H9 (cell line): ENCODE results near the gene KLHL15. TPM values are rescaled to one million over a fixed set of nuclear protein-coding genes. Genes with fewer than 3 reads are reported as not detected.
A peak's percentile ranks its signal among the peaks of the same experiment; 100 is the strongest.

Source experiments
- DNase-seq: peaks from one replicate; pipeline ENCODE4 v3.0.0-alpha.2; 2017
- H2AFZ ChIP-seq: one replicate; pipeline ENCODE4 v1.6.1; 2013; ENCODE audit warnings: mild to moderate bottlenecking, low read length, control low read depth, moderate library complexity
- H2AK5ac ChIP-seq: 2 replicates; pipeline ENCODE4 v1.6.1; 2013; ENCODE audit warnings: low read length, control low read depth, mixed read lengths; ENCODE audit not compliant: insufficient read length
- H2BK120ac ChIP-seq: one replicate; pipeline ENCODE4 v1.6.1; 2013; ENCODE audit warnings: low read depth, mild to moderate bottlenecking, low read length, control low read depth, inconsistent platforms; ENCODE audit not compliant: poor library complexity, severe bottlenecking
- H2BK12ac ChIP-seq: 2 replicates; pipeline ENCODE4 v1.6.1; 2013; ENCODE audit warnings: low read length, control low read depth, mixed read lengths, low read depth; ENCODE audit not compliant: insufficient read length
- H2BK15ac ChIP-seq: 2 replicates; pipeline ENCODE4 v1.6.1; 2013; ENCODE audit warnings: low read depth, low read length, control low read depth
- H2BK20ac ChIP-seq: one replicate; pipeline ENCODE4 v1.6.1; 2013; ENCODE audit warnings: low read depth, mild to moderate bottlenecking, low read length, control low read depth, inconsistent platforms; ENCODE audit not compliant: poor library complexity, severe bottlenecking
- H2BK5ac ChIP-seq: 2 replicates; pipeline ENCODE4 v1.6.1; 2013; ENCODE audit warnings: low read length, control low read depth, mixed read lengths; ENCODE audit not compliant: insufficient read length
- H3K14ac ChIP-seq: 2 replicates; pipeline ENCODE4 v1.6.1; 2013; ENCODE audit warnings: low read length, control low read depth; ENCODE audit not compliant: insufficient read depth
- H3K18ac ChIP-seq: 2 replicates; pipeline ENCODE4 v1.6.1; 2013; ENCODE audit warnings: low read depth, mild to moderate bottlenecking, mixed read lengths, low read length, control low read depth; ENCODE audit not compliant: insufficient read length
- H3K23ac ChIP-seq: 2 replicates; pipeline ENCODE4 v1.6.1; 2013; ENCODE audit warnings: low read length, control low read depth, mixed read lengths, low read depth; ENCODE audit not compliant: insufficient read length
- H3K23me2 ChIP-seq: 2 replicates; pipeline ENCODE4 v1.6.1; 2013; ENCODE audit warnings: low read depth, mild to moderate bottlenecking, mixed read lengths, low read length, control low read depth; ENCODE audit not compliant: insufficient read length, poor library complexity, severe bottlenecking
- H3K27ac ChIP-seq: 2 replicates; pipeline ENCODE4 v1.5.1; 2013; ENCODE audit warnings: low read length, control low read depth, mixed read lengths, low read depth; ENCODE audit not compliant: insufficient read length
- H3K27me3 ChIP-seq: 2 replicates; pipeline ENCODE4 v1.6.1; 2013; ENCODE audit warnings: low read length, control low read depth, inconsistent platforms; ENCODE audit not compliant: insufficient read depth
- H3K4ac ChIP-seq: 2 replicates; pipeline ENCODE4 v1.6.1; 2013; ENCODE audit warnings: low read depth, mild to moderate bottlenecking, control low read depth, inconsistent platforms, low read length, moderate library complexity
- H3K4me1 ChIP-seq: 2 replicates; pipeline ENCODE4 v1.6.1; 2013; ENCODE audit warnings: low read length, control low read depth, inconsistent platforms; ENCODE audit not compliant: insufficient read depth
- H3K4me2 ChIP-seq: 2 replicates; pipeline ENCODE4 v1.6.1; 2013; ENCODE audit warnings: low read length, control low read depth, mixed read lengths; ENCODE audit not compliant: insufficient read length, insufficient read depth
- H3K56ac ChIP-seq: 2 replicates; pipeline ENCODE4 v1.6.1; 2013; ENCODE audit warnings: low read depth, mild to moderate bottlenecking, mixed read lengths, low read length, control low read depth; ENCODE audit not compliant: insufficient read length
- H3K79me1 ChIP-seq: 2 replicates; pipeline ENCODE4 v1.6.1; 2013; ENCODE audit warnings: low read depth, mild to moderate bottlenecking, moderate library complexity, low read length, control low read depth, inconsistent platforms; ENCODE audit not compliant: insufficient read depth, poor library complexity, severe bottlenecking
- H3K79me2 ChIP-seq: 2 replicates; pipeline ENCODE4 v1.6.1; 2013; ENCODE audit warnings: low read length, control low read depth, inconsistent platforms; ENCODE audit not compliant: insufficient read depth
- H3K9ac ChIP-seq: 2 replicates; pipeline ENCODE4 v1.6.1; 2013; ENCODE audit warnings: low read length, control low read depth, mixed read lengths; ENCODE audit not compliant: insufficient read length; ENCODE audit errors: extremely low read depth
- H3K9me3 ChIP-seq: one replicate; pipeline ENCODE4 v1.6.1; 2013; ENCODE audit warnings: low read depth, low read length, inconsistent platforms; ENCODE audit not compliant: control insufficient read depth
- H3T11ph ChIP-seq: one replicate; pipeline ENCODE4 v1.6.1; 2013; ENCODE audit warnings: mild to moderate bottlenecking, low read length, control low read depth, inconsistent platforms
- H4K20me1 ChIP-seq: one replicate; pipeline ENCODE4 v1.6.1; 2013; ENCODE audit not compliant: control insufficient read depth, insufficient read length, insufficient read depth
- H4K5ac ChIP-seq: 2 replicates; pipeline ENCODE4 v1.6.1; 2013; ENCODE audit warnings: low read depth, mild to moderate bottlenecking, mixed read lengths, low read length, control low read depth; ENCODE audit not compliant: insufficient read length
- H4K8ac ChIP-seq: replicated peaks from 2 replicates; pipeline ENCODE4 v1.6.1; 2013; ENCODE audit warnings: low read length, control low read depth, mixed read lengths, low read depth; ENCODE audit not compliant: insufficient read length
- H4K91ac ChIP-seq: 2 replicates; pipeline ENCODE4 v1.6.1; 2013; ENCODE audit warnings: low read depth, mild to moderate bottlenecking, moderate library complexity, mixed read lengths, low read length, control low read depth; ENCODE audit not compliant: insufficient read length
- H3K27ac Mint-ChIP-seq, 3 experiments: 2 replicates in 2 of 3; 3 replicates in 1 of 3; pipeline ENCODE4 v1.8.0; 2020 to 2021; ENCODE audit warnings: mixed read lengths in 3 of 3, mild to moderate bottlenecking in 1 of 3, moderate library complexity in 1 of 3
- H3K27me3 Mint-ChIP-seq: 2 replicates; pipeline ENCODE4 v1.8.0; 2021; ENCODE audit warnings: low read depth, mild to moderate bottlenecking, moderate library complexity, mixed read lengths
- H3K36me3 Mint-ChIP-seq, 3 experiments: 2 replicates in 2 of 3; 3 replicates in 1 of 3; pipeline ENCODE4 v1.8.0; 2020 to 2021; ENCODE audit warnings: low read depth in 3 of 3, mixed read lengths in 3 of 3; ENCODE audit not compliant: insufficient read depth in 1 of 3
- H3K4me1 Mint-ChIP-seq, 2 experiments: 2 replicates each; pipeline ENCODE4 v1.8.0; 2020; ENCODE audit warnings: mixed read lengths in 2 of 2
- H3K4me3 Mint-ChIP-seq, 2 experiments: 2 replicates in 1 of 2; 3 replicates in 1 of 2; pipeline ENCODE4 v1.8.0; 2020 to 2021; ENCODE audit warnings: mild to moderate bottlenecking in 2 of 2, mixed read lengths in 2 of 2, moderate library complexity in 1 of 2
- H3K9me3 Mint-ChIP-seq, 2 experiments: 2 replicates in 1 of 2; 3 replicates in 1 of 2; pipeline ENCODE4 v1.8.0; 2020; ENCODE audit warnings: mild to moderate bottlenecking in 2 of 2, mixed read lengths in 2 of 2, moderate library complexity in 1 of 2
- CTCF ChIP-seq: fragments of 200-600 bp; sonication (generic); conservative IDR thresholded peaks from 3 replicates; pipeline ENCODE4 v1.8.0; 2021; ENCODE audit warnings: antibody characterized with exemption, mild to moderate bottlenecking
- WGBS: extraction: QIAGEN DNeasy Blood & Tissue Kit; methylation state at CpG from one replicate; pipeline ENCODE4 v1.1.7; 2013; ENCODE audit warnings: missing lambda C conversion rate, low lambda C conversion rate, mixed read lengths; ENCODE audit not compliant: insufficient read length; ENCODE audit errors: extremely low coverage; 5-methylcytosine and 5-hydroxymethylcytosine counted together
- total RNA-seq: library from RNA; stranded (reverse); gene quantifications from 2 replicates; pipeline ENCODE4 v1.2.1, GENCODE V29; 2021

Gene KLHL15
- total RNA-seq, 1 experiment from 2014 or later: 19.0 TPM

DNA sequence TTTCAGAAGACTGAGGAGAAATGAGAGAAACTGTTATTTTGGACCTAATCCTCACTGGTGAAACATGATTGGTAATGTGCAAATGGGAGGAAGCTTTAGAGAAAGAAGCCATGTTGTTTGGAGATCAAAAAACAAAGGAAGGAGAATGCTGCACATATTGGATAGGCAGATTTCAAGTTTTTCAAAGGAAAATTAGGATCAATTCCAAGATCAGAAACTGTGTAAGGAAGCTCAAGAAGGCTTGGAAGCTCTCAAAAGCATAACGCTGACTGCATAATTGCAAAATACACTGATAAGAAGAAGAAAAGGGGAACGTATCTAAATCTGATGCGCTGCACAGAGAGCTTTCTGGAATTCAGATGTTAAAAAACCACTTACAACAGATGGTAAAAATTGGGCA lies 34.6 kb downstream of the KLHL15 start:
- H3K27me3 ChIP-seq: no peaks in the 10 kb centered on the region
- WGBS: no CpG with 5 or more reads among the region's 3 CpGs
- Mint-ChIP-seq H3K4me3 (no peak overlapping the region), H3K36me3 (peaks cover 18 to 59% (median 58%) of the 10 kb centered on the region in 3 experiments; a peak in 6 of 7 replicates), H3K4me1 (no peaks in the 10 kb centered on the region), H3K27me3 (no peaks in the 10 kb centered on the region), H3K27ac (peak overlapping the region in 1 of 3 experiments; percentile 8; a peak in 1 of 7 replicates), H3K9me3 (no peaks in the 10 kb centered on the region)
- no peak overlapping the region for H2AFZ ChIP-seq
- no peaks in the 10 kb centered on the region for H3K79me2 ChIP-seq
- no peak overlapping the region for H4K91ac ChIP-seq
- 0 out of 2 replicates have a peak, but pooled peaks cover 2% of the 10 kb centered on the region for H3K4me1 ChIP-seq
- no peak overlapping the region for H3K9ac ChIP-seq
- DNase-seq: no peak
- no peak overlapping the region for H3T11ph ChIP-seq
- no peak overlapping the region for H3K56ac ChIP-seq
- TF ChIP-seq CTCF: no peak
- H3K79me1 ChIP-seq: peaks cover 6% of the 10 kb centered on the region
- H2BK120ac ChIP-seq: no peak overlapping the region
- no peak overlapping the region for H3K4ac ChIP-seq
- H4K8ac ChIP-seq: no peak overlapping the region
- no peaks in the 10 kb centered on the region for H4K20me1 ChIP-seq
- no peak overlapping the region for H2BK15ac ChIP-seq
- no peaks in the 10 kb centered on the region for H3K23me2 ChIP-seq
- H3K18ac ChIP-seq: no peak overlapping the region
- no peak overlapping the region for H3K27ac ChIP-seq
- no peak overlapping the region for H4K5ac ChIP-seq
- no peak overlapping the region for H3K14ac ChIP-seq
- no peaks in the 10 kb centered on the region for H3K9me3 ChIP-seq
- no peak overlapping the region for H2AK5ac ChIP-seq
- no peak overlapping the region for H2BK5ac ChIP-seq
- no peak overlapping the region for H3K4me2 ChIP-seq
- no peak overlapping the region for H2BK20ac ChIP-seq
- H3K23ac ChIP-seq: no peak overlapping the region
- H2BK12ac ChIP-seq: no peak overlapping the region
